Raji (cell line): Measurements from ENCODE around the gene OR8A1.

ENCODE experiments used
- POLR2A ChIP-seq: IDR thresholded peaks from 2 replicates; pipeline ENCODE4 v1.6.1; 2011; ENCODE audit warnings: low read depth, low read length, control low read depth; ENCODE audit not compliant: insufficient read depth

OR8A1 gene

GRCh38 chr11:124583781-124584180, 14.0 kb downstream of the OR8A1 start:
- TF ChIP-seq POLR2A, result no peak

- TF ChIP-seq POLR2A, result no peak
Measured at GRCh38 chr11:124584681-124585372, 15.0 kb downstream of the OR8A1 start.

GRCh38 chr11:124586238-124586860, 16.6 kb downstream of the OR8A1 start:
- no peak for TF ChIP-seq POLR2A

GRCh38 chr11:124591430-124591829, 21.6 kb downstream of the OR8A1 start:
- TF ChIP-seq POLR2A, result no peak

GRCh38 chr11:124592627-124593026, 22.8 kb downstream of the OR8A1 start:
- no peak for TF ChIP-seq POLR2A

GRCh38 chr11:124595302-124595701, 25.5 kb downstream of the OR8A1 start:
- TF ChIP-seq POLR2A, result no peak

GRCh38 chr11:124597626-124598025, 27.8 kb downstream of the OR8A1 start:
- no peak for TF ChIP-seq POLR2A

- TF ChIP-seq POLR2A, result no peak
Measured at GRCh38 chr11:124600621-124601320, 31.0 kb downstream of the OR8A1 start.

GRCh38 chr11:124602193-124602592, 32.4 kb downstream of the OR8A1 start:
- no peak for TF ChIP-seq POLR2A

GRCh38 chr11:124605719-124606118, 35.9 kb downstream of the OR8A1 start:
- TF ChIP-seq POLR2A, result no peak

GRCh38 chr11:124608147-124608546, 38.4 kb downstream of the OR8A1 start:
- no peak for TF ChIP-seq POLR2A

GRCh38 chr11:124610295-124610694, 40.5 kb downstream of the OR8A1 start:
- TF ChIP-seq POLR2A, result no peak

- TF ChIP-seq POLR2A, result no peak
Measured at GRCh38 chr11:124611064-124611463, 41.3 kb downstream of the OR8A1 start, which contains the start of gene PANX3. Gene PANX3 (plus strand): TSS chr11:124611428. CDS start chr11:124611557, 129 bp downstream.

GRCh38 chr11:124612045-124612444, 42.2 kb downstream of the OR8A1 start:
- no peak for TF ChIP-seq POLR2A

- no peak for TF ChIP-seq POLR2A
Measured at GRCh38 chr11:124612567-124613246, 42.9 kb downstream of the OR8A1 start.

GRCh38 chr11:124618863-124619262, 49.1 kb downstream of the OR8A1 start:
- TF ChIP-seq POLR2A, result no peak
